ENCODE results near the gene PBOV1.

PBOV1 gene

GRCh38 chr6:138204303-138204702 is 14.0 kb downstream of the PBOV1 start:
- DNase-seq: no peak

DNA sequence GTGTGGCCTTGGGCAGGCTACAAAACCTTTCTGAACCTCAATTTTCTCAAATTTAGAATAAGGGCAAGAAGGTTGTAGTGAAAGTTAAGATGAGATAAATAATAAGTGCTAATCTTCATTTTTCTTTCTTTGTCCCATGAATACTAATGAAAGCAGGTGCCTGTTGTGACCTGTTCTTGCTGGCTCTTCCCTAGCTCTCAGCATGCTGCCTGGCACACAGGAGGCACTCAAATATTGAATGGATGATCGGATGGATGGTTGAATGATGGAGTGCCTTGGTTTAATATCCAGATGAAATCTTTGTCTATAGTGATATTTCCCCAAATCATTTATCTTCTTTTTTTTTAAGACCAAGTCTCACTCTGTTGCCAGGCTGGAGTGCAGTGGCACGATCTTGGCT is 15.0 kb downstream of the PBOV1 start:
- DNase-seq: no peak

GRCh38 chr6:138201836-138202235 is 16.5 kb downstream of the PBOV1 start:
- DNase-seq: no peak

- DNase-seq: no peak
These were observed 19.7 kb downstream of the PBOV1 start for GRCh38 chr6:138198430-138199091.

- DNase-seq: no peak
These were observed 20.7 kb downstream of the PBOV1 start for GRCh38 chr6:138197570-138197969.

GRCh38 chr6:138196122-138196738 is 22.1 kb downstream of the PBOV1 start:
- DNase-seq: no peak

GRCh38 chr6:138194287-138194686 is 24.0 kb downstream of the PBOV1 start:
- DNase-seq: no peak

DNA sequence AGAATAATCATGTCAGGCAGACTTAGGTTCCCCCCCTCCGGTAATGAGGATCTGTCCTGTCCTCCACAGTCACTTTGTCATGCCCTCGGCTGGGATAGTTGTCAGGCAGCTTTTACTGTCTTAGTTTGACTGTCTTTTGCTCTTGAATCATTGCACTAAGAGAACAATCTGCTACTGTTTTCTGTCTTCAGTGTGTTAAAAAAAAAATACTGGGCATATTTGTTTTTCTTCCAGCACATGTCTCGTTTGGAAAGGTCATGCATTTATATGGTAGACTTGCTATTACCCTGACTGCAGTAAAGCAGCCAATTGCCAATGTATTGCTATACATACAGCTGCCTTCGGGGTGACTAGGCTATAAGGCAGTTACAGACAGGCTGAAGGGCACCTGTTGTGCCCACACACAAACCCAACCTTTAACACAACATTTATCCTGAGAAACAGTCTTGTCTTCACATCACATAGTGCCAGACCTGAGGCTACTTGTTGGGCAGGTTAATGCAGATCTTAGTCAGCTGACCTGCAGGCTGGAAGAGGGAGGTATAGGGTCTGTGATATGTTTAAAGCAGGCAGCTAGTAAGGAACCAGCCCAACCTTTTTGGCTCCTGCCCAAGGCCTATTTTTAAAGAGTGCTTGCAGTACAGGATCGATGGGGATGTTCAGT is 29.9 kb downstream of the PBOV1 start:
- DNase-seq: no peak

GRCh38 chr6:138187156-138187555 is 31.1 kb downstream of the PBOV1 start:
- DNase-seq: no peak

GRCh38 chr6:138184230-138184629 is 34.1 kb downstream of the PBOV1 start:
- no peak for DNase-seq

DNA sequence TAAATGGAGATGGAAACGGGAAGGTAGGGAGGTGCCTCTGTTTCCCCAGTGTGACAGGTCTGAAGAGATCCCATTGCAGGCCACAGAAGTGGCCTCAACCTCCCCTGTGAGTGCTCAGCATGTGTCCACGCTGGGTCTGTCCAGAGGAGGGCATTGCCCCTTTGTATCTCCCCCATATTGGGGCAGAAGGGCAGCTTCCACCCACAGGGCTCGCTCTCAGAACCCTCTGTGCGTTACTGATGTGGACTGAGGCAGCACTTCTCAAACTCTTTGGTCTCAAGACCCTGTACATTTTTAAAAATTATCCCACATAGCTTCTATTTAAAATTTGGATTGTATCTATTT is 34.5 kb downstream of the PBOV1 start:
- DNase-seq: no peak

- DNase-seq: no peak
These were observed 35.1 kb downstream of the PBOV1 start for GRCh38 chr6:138182939-138183789.

DNA sequence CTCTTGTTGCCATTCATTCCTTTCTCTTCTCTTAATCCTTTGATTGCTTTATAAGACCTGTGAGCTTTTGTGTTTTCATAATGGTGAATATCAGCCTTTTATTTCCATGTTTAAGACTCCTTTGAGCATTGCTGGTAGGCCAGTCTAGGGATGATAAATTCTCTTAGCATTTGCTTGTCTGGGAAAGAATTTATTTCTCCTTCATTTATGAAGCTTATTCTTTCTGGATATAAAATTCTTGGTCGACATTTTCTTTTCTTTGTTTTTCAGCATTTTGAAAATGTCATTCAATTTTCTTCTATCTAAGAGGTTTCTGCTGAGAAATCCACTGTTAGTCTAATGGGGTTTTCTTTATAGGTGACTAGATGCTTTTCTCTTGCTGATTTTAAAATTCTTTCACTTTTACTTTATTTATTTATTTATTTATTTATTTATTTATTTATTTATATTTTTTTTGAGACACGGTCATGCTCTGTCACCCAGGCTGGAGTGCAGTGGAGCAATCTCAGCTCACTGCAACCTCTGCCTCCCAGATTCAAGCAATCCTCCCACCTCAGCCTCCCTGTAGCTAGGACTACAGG is 41.5 kb downstream of the PBOV1 start:
- DNase-seq: no peak

DNA sequence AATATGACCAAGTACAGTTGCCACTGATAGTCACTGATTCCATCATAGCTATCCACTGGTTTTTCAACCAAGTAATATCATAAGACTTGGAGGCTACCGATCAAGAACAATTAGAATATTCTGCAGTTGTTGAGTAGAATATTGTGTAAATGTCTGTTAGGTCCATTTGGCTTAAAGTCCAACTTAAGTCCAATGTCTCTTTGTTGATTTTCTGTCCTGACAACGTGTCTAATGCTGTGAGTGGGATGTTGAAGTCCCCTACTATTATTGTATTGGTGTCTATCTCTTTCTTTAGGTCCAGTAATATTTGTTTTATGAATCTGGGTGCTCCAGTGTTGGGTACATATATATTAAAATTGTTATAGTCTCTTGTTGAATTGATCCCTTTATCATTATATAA is 42.7 kb downstream of the PBOV1 start:
- DNase-seq: no peak
